CD8-positive, alpha-beta memory T cell (primary cell): ENCODE data around the gene TOX2. TPM values are rescaled to one million over a fixed set of nuclear protein-coding genes. Genes with fewer than 3 reads are reported as not detected.

Source experiments
- CTCF ChIA-PET: fragments of 350-600 bp; sonication (Branson Sonifier 250); formaldehyde crosslinking; loops from one replicate; lab custom pipeline; 2021; ENCODE audit warnings: antibody characterized with exemption; lab: Charles Lee
- POLR2A ChIA-PET: fragments of 350-600 bp; sonication (Branson Sonifier 250); formaldehyde crosslinking; loops from one replicate; lab custom pipeline; 2021; ENCODE audit warnings: antibody characterized with exemption; lab: Charles Lee
- DNase-seq, 5 donors: peaks; one replicate each; pipeline versions ENCODE4 v3.0.0 to v3.0.0-alpha.2; 2020 to 2022; ENCODE audit warnings: mixed read lengths in 1 of 5
- H3K27ac ChIP-seq: one replicate; pipeline ENCODE4 v1.7.0; 2013; ENCODE audit warnings: low read depth, mild to moderate bottlenecking, low read length, moderate library complexity
- H3K27me3 ChIP-seq: 2 replicates; pipeline ENCODE4 v1.7.0; 2013; ENCODE audit warnings: low read length, mild to moderate bottlenecking; ENCODE audit not compliant: insufficient read depth, poor library complexity, severe bottlenecking
- H3K36me3 ChIP-seq: 2 replicates; pipeline ENCODE4 v1.7.0; 2013; ENCODE audit warnings: mild to moderate bottlenecking, low read length, moderate library complexity; ENCODE audit not compliant: insufficient read depth
- H3K4me1 ChIP-seq: 2 replicates; pipeline ENCODE4 v1.7.0; 2013; ENCODE audit warnings: mild to moderate bottlenecking, low read length, moderate library complexity; ENCODE audit not compliant: insufficient read depth
- H3K4me3 ChIP-seq: 2 replicates; pipeline ENCODE4 v1.7.0; 2013; ENCODE audit warnings: mild to moderate bottlenecking, low read length
- H3K9me3 ChIP-seq: 2 replicates; pipeline ENCODE4 v1.7.0; 2013; ENCODE audit warnings: mild to moderate bottlenecking, low read length
- H3K27ac Mint-ChIP-seq, 8 donors: one replicate each; pipeline ENCODE4 v1.8.0; 2020 to 2021; ENCODE audit warnings: mixed read lengths in 8 of 8, mild to moderate bottlenecking in 6 of 8, inconsistent platforms in 3 of 8, moderate library complexity in 3 of 8
- H3K27me3 Mint-ChIP-seq, 2 donors: one replicate each; pipeline ENCODE4 v1.8.0; 2020 to 2021; ENCODE audit warnings: mixed read lengths in 2 of 2, mild to moderate bottlenecking in 1 of 2, moderate library complexity in 1 of 2
- H3K36me3 Mint-ChIP-seq, 3 donors: one replicate each; pipeline ENCODE4 v1.8.0; 2020 to 2021; ENCODE audit warnings: mixed read lengths in 3 of 3, inconsistent platforms in 1 of 3, mild to moderate bottlenecking in 1 of 3
- H3K4me1 Mint-ChIP-seq, 3 donors: one replicate each; pipeline ENCODE4 v1.8.0; 2020 to 2021; ENCODE audit warnings: mixed read lengths in 3 of 3, inconsistent platforms in 1 of 3, mild to moderate bottlenecking in 1 of 3
- H3K4me3 Mint-ChIP-seq, 7 donors: one replicate each; pipeline ENCODE4 v1.8.0; 2020 to 2021; ENCODE audit warnings: mixed read lengths in 7 of 7, mild to moderate bottlenecking in 6 of 7, moderate library complexity in 4 of 7, inconsistent platforms in 2 of 7
- H3K9me3 Mint-ChIP-seq, 5 donors: one replicate each; pipeline ENCODE4 v1.8.0; 2020 to 2022; ENCODE audit warnings: mixed read lengths in 5 of 5, mild to moderate bottlenecking in 3 of 5, moderate library complexity in 2 of 5, inconsistent platforms in 1 of 5
- polyA plus RNA-seq: library from polyadenylated mRNA; unstranded; fragments of 300-500 nt; fragmentation: Illumina TruSeq; gene quantifications from one replicate; pipeline ENCODE4 v1.2.3, GENCODE V29; 2021
- total RNA-seq, 2 experiments: library from RNA; stranded (reverse); gene quantifications; one replicate each; pipeline ENCODE4 v1.2.3, GENCODE V29; 2021

TOX2 gene
- total and polyA plus RNA-seq, 3 experiments from 2014 or later, result 0.35 to 1.2 (median 0.39) TPM

DNA sequence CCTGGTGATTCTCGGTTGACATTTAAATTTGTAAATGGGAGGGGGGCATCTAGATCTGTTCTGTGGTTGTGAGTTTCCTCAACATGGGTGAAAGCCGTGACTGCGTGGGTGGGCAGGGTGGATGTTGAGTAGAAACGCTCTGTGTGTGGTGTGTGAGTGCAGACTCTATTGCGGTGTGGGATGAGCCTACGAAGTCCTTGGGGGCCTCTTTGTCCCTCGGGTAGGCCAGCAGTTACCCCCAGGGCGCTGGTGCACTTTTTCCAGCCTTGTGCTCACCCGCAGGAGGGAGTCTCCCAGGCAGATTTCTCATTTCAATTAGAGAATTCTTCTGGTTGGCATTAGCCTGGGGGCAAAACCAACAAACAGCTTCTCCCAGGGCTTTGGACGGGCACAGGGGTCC lies 10.6 kb downstream of the TOX2 start:
- ChIA-PET POLR2A (no interaction called here), CTCF (interaction anchor here (1.1 to 1.4 kb wide), 3 partner anchors 17 to 157 kb away, joined by 3 to 4 read pairs (median 4); no protein-coding TSS in a partner anchor)
- H3K4me3 Mint-ChIP-seq, result peak overlapping the region in 6 of 7 donors; percentile 9 to 85 (median 62)
- H3K4me3 ChIP-seq, result peak overlapping the region; percentile 31
- no peaks in the 10 kb centered on the region for H3K9me3 Mint-ChIP-seq
- no peak overlapping the region for H3K27ac ChIP-seq
- H3K36me3 Mint-ChIP-seq, result no peaks in the 10 kb centered on the region
- H3K27ac Mint-ChIP-seq, result peak overlapping the region in 1 of 8 donors; percentile 22
- no peaks in the 10 kb centered on the region for H3K36me3 ChIP-seq
- H3K27me3 Mint-ChIP-seq, result peaks cover 11 to 32% of the 10 kb centered on the region in 2 donors
- H3K9me3 ChIP-seq, result no peaks in the 10 kb centered on the region
- peaks cover 24% of the 10 kb centered on the region for H3K4me1 ChIP-seq
- peak in 2 of 5 donors; percentile 13 to 48 for DNase-seq
- no peaks in the 10 kb centered on the region for H3K27me3 ChIP-seq
- peaks cover 36 to 55% (median 40%) of the 10 kb centered on the region in 3 donors for H3K4me1 Mint-ChIP-seq

DNA sequence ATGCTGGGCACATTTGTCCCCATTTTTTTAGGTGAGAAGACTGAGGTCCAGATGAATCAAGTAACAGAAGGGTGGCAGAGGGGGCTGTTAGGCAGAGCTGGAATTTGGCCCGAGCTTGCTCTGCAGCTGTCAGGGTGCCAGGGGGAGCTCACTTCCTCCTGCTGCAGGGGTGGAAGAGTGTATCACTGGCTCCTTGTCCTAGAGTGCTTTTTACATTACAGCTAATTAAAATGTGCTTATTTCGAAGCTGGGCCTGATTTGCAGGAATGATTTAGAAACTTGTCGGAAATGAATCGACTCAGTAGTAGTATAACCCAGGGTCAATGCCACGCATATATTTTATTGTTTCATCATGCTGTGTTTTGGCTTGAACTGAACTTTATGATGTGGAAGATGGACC lies 11.1 kb downstream of the TOX2 start:
- Histone ChIP-seq H3K27me3 (no peaks in the 10 kb centered on the region), H3K27ac (no peak overlapping the region), H3K4me3 (peak overlapping the region; percentile 31), H3K4me1 (peaks cover 24% of the 10 kb centered on the region), H3K9me3 (no peaks in the 10 kb centered on the region), H3K36me3 (no peaks in the 10 kb centered on the region)
- Mint-ChIP-seq H3K4me1 (peaks cover 36 to 55% (median 40%) of the 10 kb centered on the region in 3 donors), H3K27ac (peak overlapping the region in 2 of 8 donors; percentile 1 to 2), H3K36me3 (no peaks in the 10 kb centered on the region), H3K27me3 (peaks cover 11 to 30% of the 10 kb centered on the region in 2 donors), H3K9me3 (no peaks in the 10 kb centered on the region), H3K4me3 (peak overlapping the region in 5 of 7 donors; percentile 38 to 85 (median 56))
- ChIA-PET CTCF (interaction anchor here (1.1 to 1.6 kb wide), 5 partner anchors 15 to 157 kb away, joined by 3 to 6 read pairs (median 4); no protein-coding TSS in a partner anchor), POLR2A (no interaction called here)
- peak in 1 of 5 donors; percentile 33 for DNase-seq

DNA sequence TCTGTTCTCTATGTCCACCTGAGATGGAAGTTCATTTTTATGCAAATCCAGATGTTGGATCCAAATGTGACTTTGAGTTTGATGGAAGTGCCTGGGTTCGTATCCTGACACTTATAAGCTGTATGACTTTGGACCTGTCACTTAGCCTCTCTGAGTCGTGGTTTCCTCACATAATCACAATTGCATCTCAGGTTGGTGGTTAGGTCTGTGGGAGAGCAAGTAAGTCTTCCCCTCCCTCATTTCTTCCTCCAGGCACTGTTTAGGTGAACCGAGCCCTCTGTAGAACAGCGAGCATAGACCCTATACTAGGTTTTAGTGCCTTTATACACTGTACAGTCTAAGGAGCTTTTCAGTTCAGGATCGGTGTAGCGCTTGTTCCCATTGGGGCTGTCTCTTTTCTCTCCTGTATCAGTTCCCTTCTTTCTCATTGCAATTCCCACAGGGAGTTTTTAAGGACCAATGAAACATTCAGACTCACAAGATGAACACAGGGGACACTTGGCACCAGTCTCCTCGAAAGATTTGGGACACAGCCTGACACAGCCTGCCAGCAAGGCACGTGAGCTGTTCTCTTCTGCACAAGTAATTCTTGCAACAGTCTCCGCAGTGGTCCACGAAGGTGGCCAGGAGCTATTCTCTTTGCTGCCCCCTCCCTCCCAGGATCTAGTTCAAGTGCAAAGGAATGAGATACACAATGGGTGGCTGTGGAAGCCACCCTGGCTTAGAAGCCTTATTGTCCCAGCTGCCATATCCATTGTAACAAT lies 11.8 kb downstream of the TOX2 start:
- H3K27ac ChIP-seq, result no peak overlapping the region
- H3K4me1 ChIP-seq, result peaks cover 24% of the 10 kb centered on the region
- no peaks in the 10 kb centered on the region for H3K36me3 Mint-ChIP-seq
- H3K36me3 ChIP-seq, result no peaks in the 10 kb centered on the region
- no peaks in the 10 kb centered on the region for H3K9me3 Mint-ChIP-seq
- no peaks in the 10 kb centered on the region for H3K27me3 ChIP-seq
- no peaks in the 10 kb centered on the region for H3K9me3 ChIP-seq
- no peak overlapping the region for H3K4me3 ChIP-seq
- no peak for DNase-seq
- H3K27ac Mint-ChIP-seq, result peak overlapping the region in 1 of 8 donors; percentile 45
- CTCF ChIA-PET, result interaction anchor here (1.1 to 1.6 kb wide), 5 partner anchors 14 to 156 kb away, joined by 3 to 6 read pairs (median 4); no protein-coding TSS in a partner anchor
- peaks cover 10 to 30% of the 10 kb centered on the region in 2 donors for H3K27me3 Mint-ChIP-seq
- H3K4me3 Mint-ChIP-seq, result peak overlapping the region in 4 of 7 donors; percentile 6 to 52 (median 28)
- POLR2A ChIA-PET, result no interaction called here
- H3K4me1 Mint-ChIP-seq, result peaks cover 34 to 52% (median 38%) of the 10 kb centered on the region in 3 donors

DNA sequence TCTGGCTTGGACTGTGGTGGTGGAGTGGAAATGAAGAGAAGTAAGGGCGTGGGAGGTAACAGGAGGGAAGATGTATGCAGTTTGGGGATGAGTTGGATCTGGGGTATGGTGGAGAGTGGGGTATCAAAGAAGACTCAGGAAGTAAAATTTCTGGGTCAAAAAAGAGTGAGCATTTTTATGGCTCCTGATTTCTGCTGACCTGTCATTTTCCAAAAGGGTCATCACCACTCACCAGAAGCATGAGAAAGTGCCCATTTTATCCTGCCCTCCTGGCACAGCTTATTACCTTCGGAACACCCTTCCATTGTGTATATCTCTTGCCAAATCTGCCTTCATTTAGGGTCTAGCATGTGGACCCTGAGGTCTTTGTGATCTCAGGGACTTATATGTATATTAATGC lies 17.3 kb downstream of the TOX2 start:
- Mint-ChIP-seq H3K27ac (no peak overlapping the region), H3K9me3 (no peaks in the 10 kb centered on the region), H3K4me3 (no peak overlapping the region), H3K36me3 (peaks cover 0 to 2% (median 0%) of the 10 kb centered on the region in 3 donors), H3K27me3 (peaks cover 4 to 17% of the 10 kb centered on the region in 2 donors), H3K4me1 (peaks cover 1 to 7% (median 3%) of the 10 kb centered on the region in 3 donors)
- H3K36me3 ChIP-seq, result no peaks in the 10 kb centered on the region
- no peak overlapping the region for H3K27ac ChIP-seq
- POLR2A ChIA-PET, result no interaction called here
- no peaks in the 10 kb centered on the region for H3K27me3 ChIP-seq
- H3K4me3 ChIP-seq, result no peak overlapping the region
- H3K4me1 ChIP-seq, result no peaks in the 10 kb centered on the region
- CTCF ChIA-PET, result no interaction called here
- no peaks in the 10 kb centered on the region for H3K9me3 ChIP-seq
- DNase-seq, result no peak

DNA sequence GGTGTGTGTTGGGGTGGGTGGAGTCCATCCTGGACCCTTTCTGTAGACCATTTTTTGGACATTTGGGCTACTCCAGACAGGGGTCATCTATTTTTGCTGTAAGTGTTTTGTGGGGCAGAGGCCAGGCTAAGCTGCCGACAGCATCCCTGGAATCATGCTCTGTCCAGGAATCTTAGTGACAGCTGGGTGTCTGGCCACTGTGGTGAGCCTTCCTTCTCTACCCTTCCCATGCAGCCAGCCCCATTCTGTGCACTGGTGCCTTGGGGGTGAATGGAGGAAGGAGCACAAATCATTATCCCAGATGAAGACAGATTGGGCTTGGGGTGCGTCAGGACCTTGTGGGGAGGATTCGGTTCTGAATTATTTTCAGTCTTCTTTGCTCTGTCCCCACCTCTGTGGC lies 20.2 kb downstream of the TOX2 start:
- CTCF ChIA-PET, result interaction anchor here (0.9 kb wide), 1 partner anchor 146 kb away, joined by 3 read pairs; no protein-coding TSS in a partner anchor
- Histone ChIP-seq H3K4me3 (no peak overlapping the region), H3K36me3 (no peaks in the 10 kb centered on the region), H3K9me3 (no peaks in the 10 kb centered on the region), H3K27ac (no peak overlapping the region), H3K4me1 (no peaks in the 10 kb centered on the region), H3K27me3 (no peaks in the 10 kb centered on the region)
- peaks cover 4 to 14% of the 10 kb centered on the region in 2 donors for H3K27me3 Mint-ChIP-seq
- H3K27ac Mint-ChIP-seq, result no peak overlapping the region
- H3K36me3 Mint-ChIP-seq, result peaks cover 0 to 2% (median 0%) of the 10 kb centered on the region in 3 donors
- POLR2A ChIA-PET, result no interaction called here
- no peaks in the 10 kb centered on the region for H3K9me3 Mint-ChIP-seq
- peaks cover 1 to 10% (median 8%) of the 10 kb centered on the region in 3 donors for H3K4me1 Mint-ChIP-seq
- H3K4me3 Mint-ChIP-seq, result no peak overlapping the region
- DNase-seq, result no peak

DNA sequence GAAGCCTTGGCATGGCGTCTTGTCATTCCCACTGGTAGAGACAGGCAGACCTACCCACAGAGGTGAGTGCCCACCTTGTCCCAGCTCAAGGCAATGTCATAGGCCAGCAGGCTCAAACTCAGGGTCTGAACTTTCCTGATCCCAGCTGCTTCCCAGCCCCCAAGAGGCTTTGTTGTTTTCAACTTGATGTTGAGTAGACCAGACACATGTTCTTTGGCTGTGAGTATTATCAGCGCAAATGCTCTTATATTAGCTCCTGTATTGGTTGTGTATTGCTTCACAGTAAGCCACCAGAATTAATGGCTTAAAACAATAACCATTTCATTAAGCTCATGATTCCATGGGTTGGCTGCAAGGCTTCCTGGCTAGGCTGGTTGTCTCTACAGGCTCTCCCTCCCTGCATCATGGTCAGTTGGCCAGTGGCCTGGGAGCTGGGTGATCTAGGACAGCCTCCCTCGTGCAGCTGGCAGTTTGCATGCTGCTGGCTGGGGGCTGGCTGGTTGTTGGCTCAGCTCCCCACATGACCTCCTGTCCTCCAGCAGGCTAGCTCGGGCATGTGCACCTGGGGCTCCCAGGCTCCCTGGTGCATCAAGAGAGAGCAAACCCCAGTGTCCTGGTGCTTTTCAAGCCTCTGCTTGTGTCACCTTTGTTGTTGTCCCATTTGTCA lies 21.6 kb downstream of the TOX2 start:
- H3K27ac ChIP-seq, result no peak overlapping the region
- H3K4me3 Mint-ChIP-seq, result no peak overlapping the region
- ChIA-PET POLR2A (no interaction called here), CTCF (interaction anchor here (1.3 to 1.9 kb wide), 2 partner anchors 11 to 19 kb away, joined by 3 to 5 read pairs; no protein-coding TSS in a partner anchor)
- H3K4me3 ChIP-seq, result no peak overlapping the region
- peaks cover 4 to 17% of the 10 kb centered on the region in 2 donors for H3K27me3 Mint-ChIP-seq
- no peaks in the 10 kb centered on the region for H3K36me3 ChIP-seq
- H3K27me3 ChIP-seq, result no peaks in the 10 kb centered on the region
- peak in 1 of 5 donors; percentile 37 for DNase-seq
- peaks cover 6 to 22% (median 19%) of the 10 kb centered on the region in 3 donors for H3K4me1 Mint-ChIP-seq
- H3K9me3 Mint-ChIP-seq, result no peaks in the 10 kb centered on the region
- H3K4me1 ChIP-seq, result peaks cover under 1% of the 10 kb centered on the region
- H3K27ac Mint-ChIP-seq, result no peak overlapping the region
- H3K9me3 ChIP-seq, result no peaks in the 10 kb centered on the region
- H3K36me3 Mint-ChIP-seq, result peaks cover 0 to 2% (median 0%) of the 10 kb centered on the region in 3 donors

DNA sequence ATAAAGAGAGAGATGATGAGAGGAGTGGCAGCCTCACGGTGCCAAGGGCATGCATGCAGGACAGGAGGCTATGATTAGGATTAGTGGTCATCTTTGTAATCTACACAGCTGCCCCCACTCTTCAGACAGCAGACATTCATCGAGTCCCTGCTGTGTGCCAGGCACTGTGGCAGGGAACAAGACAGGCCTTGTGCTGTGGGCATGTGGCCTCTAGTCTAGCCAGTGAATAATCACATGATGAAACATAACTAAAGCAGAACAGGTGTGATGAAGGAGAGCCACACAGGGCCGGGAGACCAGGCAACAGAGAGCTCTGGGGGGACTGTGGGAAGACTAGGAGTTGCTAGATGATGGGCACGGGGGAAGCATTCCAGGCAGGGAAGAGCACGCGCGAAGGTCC lies 22.2 kb downstream of the TOX2 start:
- Histone ChIP-seq H3K9me3 (no peaks in the 10 kb centered on the region), H3K4me1 (peaks cover 6% of the 10 kb centered on the region), H3K4me3 (no peak overlapping the region), H3K36me3 (no peaks in the 10 kb centered on the region), H3K27me3 (no peaks in the 10 kb centered on the region), H3K27ac (no peak overlapping the region)
- no peak overlapping the region for H3K27ac Mint-ChIP-seq
- H3K27me3 Mint-ChIP-seq, result peaks cover 4 to 17% of the 10 kb centered on the region in 2 donors
- no peaks in the 10 kb centered on the region for H3K9me3 Mint-ChIP-seq
- ChIA-PET CTCF (interaction anchor here (1.3 to 1.9 kb wide), 2 partner anchors 10 to 19 kb away, joined by 3 to 5 read pairs; no protein-coding TSS in a partner anchor), POLR2A (no interaction called here)
- peaks cover 0 to 2% (median 0%) of the 10 kb centered on the region in 3 donors for H3K36me3 Mint-ChIP-seq
- H3K4me1 Mint-ChIP-seq, result peaks cover 9 to 27% (median 25%) of the 10 kb centered on the region in 3 donors
- no peak overlapping the region for H3K4me3 Mint-ChIP-seq
- DNase-seq, result no peak
